Measurements from ENCODE around the gene TNFRSF19.

DNA sequence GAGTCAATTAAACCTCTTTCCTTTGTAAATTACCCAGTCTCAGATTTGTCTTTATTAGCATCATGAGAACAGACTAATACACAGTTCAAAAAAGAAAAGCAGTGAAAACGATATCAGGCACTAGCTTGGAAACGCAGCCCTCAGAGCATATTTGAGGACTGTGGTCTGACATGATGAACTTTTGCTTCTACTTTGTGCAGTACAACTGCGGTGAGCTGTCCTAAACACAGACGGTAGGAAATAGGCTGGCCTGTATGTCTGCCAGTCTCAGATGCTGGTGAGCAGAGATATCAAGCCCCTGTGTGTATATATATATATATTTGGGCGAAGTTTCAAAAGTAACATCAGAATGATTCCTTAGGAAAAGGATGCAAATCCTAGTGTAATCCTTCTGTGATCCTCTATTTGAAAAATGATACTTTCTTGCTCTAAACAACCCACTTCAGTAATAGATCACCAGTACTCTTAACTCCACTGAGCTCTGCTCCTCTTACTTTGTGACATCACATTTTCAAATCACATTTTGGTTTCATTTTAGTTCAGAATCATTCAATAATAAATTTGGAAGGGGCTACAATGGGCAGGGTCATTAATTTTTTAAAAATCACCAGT, 74.4 kb downstream of the TNFRSF19 start:
- TF ChIP-seq, protein P1, sequence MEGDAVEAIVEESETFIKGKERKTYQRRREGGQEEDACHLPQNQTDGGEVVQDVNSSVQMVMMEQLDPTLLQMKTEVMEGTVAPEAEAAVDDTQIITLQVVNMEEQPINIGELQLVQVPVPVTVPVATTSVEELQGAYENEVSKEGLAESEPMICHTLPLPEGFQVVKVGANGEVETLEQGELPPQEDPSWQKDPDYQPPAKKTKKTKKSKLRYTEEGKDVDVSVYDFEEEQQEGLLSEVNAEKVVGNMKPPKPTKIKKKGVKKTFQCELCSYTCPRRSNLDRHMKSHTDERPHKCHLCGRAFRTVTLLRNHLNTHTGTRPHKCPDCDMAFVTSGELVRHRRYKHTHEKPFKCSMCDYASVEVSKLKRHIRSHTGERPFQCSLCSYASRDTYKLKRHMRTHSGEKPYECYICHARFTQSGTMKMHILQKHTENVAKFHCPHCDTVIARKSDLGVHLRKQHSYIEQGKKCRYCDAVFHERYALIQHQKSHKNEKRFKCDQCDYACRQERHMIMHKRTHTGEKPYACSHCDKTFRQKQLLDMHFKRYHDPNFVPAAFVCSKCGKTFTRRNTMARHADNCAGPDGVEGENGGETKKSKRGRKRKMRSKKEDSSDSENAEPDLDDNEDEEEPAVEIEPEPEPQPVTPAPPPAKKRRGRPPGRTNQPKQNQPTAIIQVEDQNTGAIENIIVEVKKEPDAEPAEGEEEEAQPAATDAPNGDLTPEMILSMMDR (IDR thresholded peaks at IDR 0.05; ENCODE audit: insufficient read depth, low read length) = no peak
- no peak for TF ChIP-seq SPI1 (IDR thresholded peaks at IDR 0.05; ENCODE audit: borderline replicate concordance, low read depth)
- TF ChIP-seq POLR2AphosphoS5 (IDR thresholded peaks at IDR 0.05; ENCODE audit: low read depth) = no peak
- TF ChIP-seq, protein P2, sequence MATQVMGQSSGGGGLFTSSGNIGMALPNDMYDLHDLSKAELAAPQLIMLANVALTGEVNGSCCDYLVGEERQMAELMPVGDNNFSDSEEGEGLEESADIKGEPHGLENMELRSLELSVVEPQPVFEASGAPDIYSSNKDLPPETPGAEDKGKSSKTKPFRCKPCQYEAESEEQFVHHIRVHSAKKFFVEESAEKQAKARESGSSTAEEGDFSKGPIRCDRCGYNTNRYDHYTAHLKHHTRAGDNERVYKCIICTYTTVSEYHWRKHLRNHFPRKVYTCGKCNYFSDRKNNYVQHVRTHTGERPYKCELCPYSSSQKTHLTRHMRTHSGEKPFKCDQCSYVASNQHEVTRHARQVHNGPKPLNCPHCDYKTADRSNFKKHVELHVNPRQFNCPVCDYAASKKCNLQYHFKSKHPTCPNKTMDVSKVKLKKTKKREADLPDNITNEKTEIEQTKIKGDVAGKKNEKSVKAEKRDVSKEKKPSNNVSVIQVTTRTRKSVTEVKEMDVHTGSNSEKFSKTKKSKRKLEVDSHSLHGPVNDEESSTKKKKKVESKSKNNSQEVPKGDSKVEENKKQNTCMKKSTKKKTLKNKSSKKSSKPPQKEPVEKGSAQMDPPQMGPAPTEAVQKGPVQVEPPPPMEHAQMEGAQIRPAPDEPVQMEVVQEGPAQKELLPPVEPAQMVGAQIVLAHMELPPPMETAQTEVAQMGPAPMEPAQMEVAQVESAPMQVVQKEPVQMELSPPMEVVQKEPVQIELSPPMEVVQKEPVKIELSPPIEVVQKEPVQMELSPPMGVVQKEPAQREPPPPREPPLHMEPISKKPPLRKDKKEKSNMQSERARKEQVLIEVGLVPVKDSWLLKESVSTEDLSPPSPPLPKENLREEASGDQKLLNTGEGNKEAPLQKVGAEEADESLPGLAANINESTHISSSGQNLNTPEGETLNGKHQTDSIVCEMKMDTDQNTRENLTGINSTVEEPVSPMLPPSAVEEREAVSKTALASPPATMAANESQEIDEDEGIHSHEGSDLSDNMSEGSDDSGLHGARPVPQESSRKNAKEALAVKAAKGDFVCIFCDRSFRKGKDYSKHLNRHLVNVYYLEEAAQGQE (IDR thresholded peaks at IDR 0.05; ENCODE audit: insufficient replicate concordance, low read depth) = no peak
- no peak for TF ChIP-seq GABPA (IDR thresholded peaks at IDR 0.05; ENCODE audit: low read depth)
